WI38 (cell line): ENCODE results near the gene NEAT1.
"Not testable (repeated sequence)": the region's sequence is repeated elsewhere in the genome, so short reads cannot be mapped to it uniquely, and the experiment has no call there.

Experiments
- H3K4me3 ChIP-seq: 2 replicates; pipeline ENCODE4 v1.5.1; 2011; ENCODE audit warnings: low read depth, mild to moderate bottlenecking, control low read depth, low read length
- CTCF ChIP-seq: IDR thresholded peaks from 2 replicates; pipeline ENCODE4 v1.5.1; 2012; ENCODE audit warnings: low read depth, mild to moderate bottlenecking, control low read depth, low read length

The NEAT1 gene

GRCh38 chr11:65412271-65413076, 10.1 kb upstream of the NEAT1 start:
- no peak for TF ChIP-seq CTCF
- no peak overlapping the region for H3K4me3 ChIP-seq

GRCh38 chr11:65413077-65413664, 9.4 kb upstream of the NEAT1 start:
- H3K4me3 ChIP-seq = not testable (repeated sequence)

- H3K4me3 ChIP-seq = no peak overlapping the region
- TF ChIP-seq CTCF = no peak
Measured at GRCh38 chr11:65414776-65415498, 7.7 kb upstream of the NEAT1 start.

GRCh38 chr11:65415499-65416340, 6.9 kb upstream of the NEAT1 start:
- H3K4me3 ChIP-seq = peak overlapping the region; percentile 27; the same call in 1 of the 2 replicates
- TF ChIP-seq CTCF = no peak

- peak; percentile 80 for TF ChIP-seq CTCF
- H3K4me3 ChIP-seq = peak overlapping the region; percentile 27; the same call in 1 of the 2 replicates
Measured at GRCh38 chr11:65416341-65416824, 6.2 kb upstream of the NEAT1 start.

- no peak overlapping the region for H3K4me3 ChIP-seq
- TF ChIP-seq CTCF = no peak
Measured at GRCh38 chr11:65416841-65417701, 5.5 kb upstream of the NEAT1 start.
